MCF 10A (cell line): Measurements from ENCODE around the gene CHST11. TPM values are rescaled to one million over a fixed set of nuclear protein-coding genes. Genes with fewer than 3 reads are reported as not detected.
A peak's percentile ranks its signal among the peaks of the same experiment; 100 is the strongest.

Source experiments
- BruUV-seq: library from RNA; stranded (reverse); fragments of 400-500 nt; replicated peaks from 2 replicates; lab custom pipeline; 2021; lab: Mats Ljungman, UMichigan
- CTCF ChIA-PET: fragments of 300-600 bp; sonication (Branson Sonifier 250); formaldehyde crosslinking; extraction: SDS; loops from one replicate; lab custom pipeline; 2021; ENCODE audit warnings: antibody characterized with exemption, inconsistent platforms; lab: Yijun Ruan, JAX
- POLR2A ChIA-PET: fragments of 300-600, 350-650 bp; sonication (Branson Sonifier 250); formaldehyde crosslinking; extraction: SDS; loops from one replicate; lab custom pipeline; 2020; ENCODE audit warnings: antibody characterized with exemption, inconsistent platforms; lab: Yijun Ruan, JAX
- DNase-seq: peaks from one replicate; pipeline ENCODE4 v3.0.0-alpha.2; 2018; ENCODE audit not compliant: unreplicated experiment
- H3K27ac Mint-ChIP-seq: one replicate; pipeline ENCODE4 v1.8.0; 2022; ENCODE audit warnings: mild to moderate bottlenecking, low read depth, mixed read lengths; ENCODE audit not compliant: unreplicated experiment
- H3K27me3 Mint-ChIP-seq: one replicate; pipeline ENCODE4 v1.8.0; 2022; ENCODE audit warnings: mixed read lengths; ENCODE audit not compliant: insufficient read depth, unreplicated experiment
- H3K36me3 Mint-ChIP-seq: one replicate; pipeline ENCODE4 v1.8.0; 2022; ENCODE audit warnings: mild to moderate bottlenecking, moderate library complexity, mixed read lengths; ENCODE audit not compliant: insufficient read depth, unreplicated experiment
- H3K4me1 Mint-ChIP-seq: one replicate; pipeline ENCODE4 v1.8.0; 2022; ENCODE audit warnings: mixed read lengths; ENCODE audit not compliant: insufficient read depth, unreplicated experiment
- H3K4me3 Mint-ChIP-seq: one replicate; pipeline ENCODE4 v1.8.0; 2022; ENCODE audit warnings: mild to moderate bottlenecking, moderate library complexity, mixed read lengths; ENCODE audit not compliant: unreplicated experiment
- H3K9me3 Mint-ChIP-seq: one replicate; pipeline ENCODE4 v1.8.0; 2022; ENCODE audit warnings: mixed read lengths; ENCODE audit not compliant: unreplicated experiment
- intact Hi-C: fragments of 100-400 bp; cut with micrococcal nuclease; formaldehyde crosslinking; loops from 2 replicates; pipeline ENCODE4 v1.14.1; 2022
- total RNA-seq: library from RNA; stranded (reverse); gene quantifications from 2 replicates; pipeline ENCODE4 v1.2.3, GENCODE V29; 2022
- TF ChIP-seq, protein P1 (sequence below): fragments of 200-600 bp; IDR thresholded peaks from one replicate; pipeline ENCODE4 v1.8.0; 2022; ENCODE audit warnings: antibody characterized with exemption, mild to moderate bottlenecking; ENCODE audit not compliant: unreplicated experiment

CHST11 gene
- total RNA-seq, 1 experiment from 2014 or later: 5.3 TPM

DNA sequence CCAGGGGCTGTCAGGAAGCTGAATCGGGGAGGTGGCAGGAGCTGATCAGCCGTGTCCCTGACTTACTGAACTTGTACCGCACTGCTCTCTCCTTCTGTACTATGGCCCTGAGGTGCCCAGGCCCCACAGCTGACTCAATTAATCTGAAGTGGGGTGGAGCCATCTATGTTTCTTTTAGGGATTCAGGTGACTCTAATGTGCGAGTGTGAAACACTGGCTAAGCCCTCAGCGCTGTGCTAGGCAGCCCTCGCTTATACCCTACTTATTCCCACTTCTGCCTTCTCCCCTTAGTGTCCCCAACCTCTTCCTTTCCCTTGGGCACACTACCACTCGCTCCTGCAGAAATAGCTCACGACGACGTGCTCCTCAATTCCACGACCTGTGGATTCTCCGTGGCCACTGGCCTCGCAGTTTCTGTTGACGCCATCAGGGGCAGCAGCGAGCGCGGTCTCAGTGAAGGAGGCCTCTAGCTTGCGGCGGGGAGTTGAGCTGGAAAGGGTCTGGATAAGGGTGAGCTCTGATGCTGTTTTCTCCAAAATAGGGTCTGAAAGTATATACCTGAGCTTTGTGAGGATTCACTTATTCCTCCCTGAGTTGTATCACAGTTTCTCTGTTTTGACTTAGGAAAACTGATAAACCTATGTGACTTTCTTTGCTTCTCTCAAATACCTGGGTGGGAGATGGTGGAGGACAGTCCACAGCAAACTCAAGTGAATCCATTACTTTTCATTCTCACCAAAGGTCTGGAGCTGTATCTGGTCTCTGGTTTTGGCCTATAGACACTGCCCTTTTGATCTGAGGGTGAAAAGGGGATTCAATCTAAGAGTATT is 333.8 kb downstream of the CHST11 start:
- BruUV-seq: no TSS peak
- H3K4me3 Mint-ChIP-seq: no peak overlapping the region
- TF ChIP-seq, protein P1, sequence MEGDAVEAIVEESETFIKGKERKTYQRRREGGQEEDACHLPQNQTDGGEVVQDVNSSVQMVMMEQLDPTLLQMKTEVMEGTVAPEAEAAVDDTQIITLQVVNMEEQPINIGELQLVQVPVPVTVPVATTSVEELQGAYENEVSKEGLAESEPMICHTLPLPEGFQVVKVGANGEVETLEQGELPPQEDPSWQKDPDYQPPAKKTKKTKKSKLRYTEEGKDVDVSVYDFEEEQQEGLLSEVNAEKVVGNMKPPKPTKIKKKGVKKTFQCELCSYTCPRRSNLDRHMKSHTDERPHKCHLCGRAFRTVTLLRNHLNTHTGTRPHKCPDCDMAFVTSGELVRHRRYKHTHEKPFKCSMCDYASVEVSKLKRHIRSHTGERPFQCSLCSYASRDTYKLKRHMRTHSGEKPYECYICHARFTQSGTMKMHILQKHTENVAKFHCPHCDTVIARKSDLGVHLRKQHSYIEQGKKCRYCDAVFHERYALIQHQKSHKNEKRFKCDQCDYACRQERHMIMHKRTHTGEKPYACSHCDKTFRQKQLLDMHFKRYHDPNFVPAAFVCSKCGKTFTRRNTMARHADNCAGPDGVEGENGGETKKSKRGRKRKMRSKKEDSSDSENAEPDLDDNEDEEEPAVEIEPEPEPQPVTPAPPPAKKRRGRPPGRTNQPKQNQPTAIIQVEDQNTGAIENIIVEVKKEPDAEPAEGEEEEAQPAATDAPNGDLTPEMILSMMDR: peak; percentile 33
- intact Hi-C loops: loop anchor here (5.0 kb wide), 1 partner anchor 333 kb away; the partner anchor contains the start of gene CHST11
- no peak overlapping the region for H3K27ac Mint-ChIP-seq
- H3K9me3 Mint-ChIP-seq: no peaks in the 10 kb centered on the region
- peak; percentile 19 for DNase-seq
- H3K36me3 Mint-ChIP-seq: no peaks in the 10 kb centered on the region
- H3K27me3 Mint-ChIP-seq: no peaks in the 10 kb centered on the region
- POLR2A ChIA-PET: interaction anchor here (0.7 to 0.9 kb wide), 2 partner anchors 151 to 331 kb away, joined by 3 read pairs; no protein-coding TSS in a partner anchor
- H3K4me1 Mint-ChIP-seq: peaks cover 15% of the 10 kb centered on the region
- CTCF ChIA-PET: interaction anchor here (0.6 to 1.4 kb wide), 4 partner anchors 21 to 480 kb away, joined by 3 to 5 read pairs (median 4); no protein-coding TSS in a partner anchor

DNA sequence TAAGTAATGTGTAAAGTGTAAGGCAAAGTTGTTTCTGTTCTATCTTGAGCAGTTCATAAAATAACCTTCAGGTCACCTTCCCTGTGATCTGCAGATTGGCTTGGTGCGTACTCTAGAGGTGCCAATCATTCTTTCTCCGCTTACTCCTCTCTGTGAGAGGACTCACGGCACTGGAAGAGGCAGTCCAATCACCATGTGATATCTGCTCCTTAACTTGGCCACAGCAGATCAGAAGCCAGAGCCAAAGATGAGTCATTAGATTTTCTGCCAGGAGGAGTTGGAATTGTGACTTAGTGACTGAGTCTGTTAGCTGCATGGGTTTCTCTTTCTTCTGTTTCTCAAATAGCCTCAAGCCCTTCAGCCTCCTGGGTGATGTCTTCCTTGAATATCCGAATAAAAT is 335.8 kb downstream of the CHST11 start:
- intact Hi-C loops: loop anchor here (5.0 kb wide), 1 partner anchor 335 kb away; the partner anchor contains the start of gene CHST11
- TF ChIP-seq, protein P1: no peak
- Mint-ChIP-seq H3K9me3 (no peaks in the 10 kb centered on the region), H3K27ac (peak overlapping the region; percentile 71), H3K27me3 (no peaks in the 10 kb centered on the region), H3K4me1 (peaks cover 15% of the 10 kb centered on the region), H3K36me3 (no peaks in the 10 kb centered on the region), H3K4me3 (peak overlapping the region; percentile 17)
- no TSS peak for BruUV-seq
- CTCF ChIA-PET: interaction anchor here (0.7 kb wide), 1 partner anchor 11 kb away, joined by 3 read pairs; no protein-coding TSS in a partner anchor
- POLR2A ChIA-PET: interaction anchor here (0.8 to 2.1 kb wide), 3 partner anchors 10 to 166 kb away, joined by 3 to 8 read pairs (median 3); partner anchors contain the start of gene SLC41A2
- DNase-seq: peak; percentile 92

DNA sequence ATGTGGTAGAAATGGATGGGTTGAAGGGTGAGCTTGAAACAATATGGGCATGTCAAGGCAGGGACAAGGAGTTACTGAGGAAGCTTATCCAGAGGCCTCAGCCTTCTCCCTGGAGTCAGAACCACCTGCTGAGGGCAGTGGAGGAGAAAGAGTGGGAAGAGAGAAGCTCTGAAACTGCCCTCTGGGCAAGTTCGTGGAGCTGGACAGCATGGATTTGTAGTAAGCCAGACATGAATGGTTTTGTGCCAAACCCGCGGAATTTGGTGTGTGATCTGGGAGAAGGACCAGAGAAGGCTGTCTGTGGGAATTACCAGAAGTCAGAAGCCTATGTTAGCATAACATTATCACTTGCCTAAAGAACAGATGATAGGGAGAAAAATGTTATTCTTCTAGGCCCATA is 336.5 kb downstream of the CHST11 start:
- Mint-ChIP-seq H3K4me3 (peak overlapping the region; percentile 17), H3K9me3 (no peaks in the 10 kb centered on the region), H3K4me1 (peaks cover 15% of the 10 kb centered on the region), H3K27ac (peak overlapping the region; percentile 71), H3K36me3 (no peaks in the 10 kb centered on the region), H3K27me3 (no peaks in the 10 kb centered on the region)
- POLR2A ChIA-PET: interaction anchor here (0.7 to 2.1 kb wide), 4 partner anchors 10 to 165 kb away, joined by 3 to 8 read pairs (median 4); partner anchors contain the start of gene SLC41A2
- peak; percentile 83 for DNase-seq
- TF ChIP-seq, protein P1: no peak
- CTCF ChIA-PET: no interaction called here
- intact Hi-C loops: loop anchor here (5.0 kb wide), 1 partner anchor 336 kb away; the partner anchor contains the start of gene CHST11
- no TSS peak for BruUV-seq

DNA sequence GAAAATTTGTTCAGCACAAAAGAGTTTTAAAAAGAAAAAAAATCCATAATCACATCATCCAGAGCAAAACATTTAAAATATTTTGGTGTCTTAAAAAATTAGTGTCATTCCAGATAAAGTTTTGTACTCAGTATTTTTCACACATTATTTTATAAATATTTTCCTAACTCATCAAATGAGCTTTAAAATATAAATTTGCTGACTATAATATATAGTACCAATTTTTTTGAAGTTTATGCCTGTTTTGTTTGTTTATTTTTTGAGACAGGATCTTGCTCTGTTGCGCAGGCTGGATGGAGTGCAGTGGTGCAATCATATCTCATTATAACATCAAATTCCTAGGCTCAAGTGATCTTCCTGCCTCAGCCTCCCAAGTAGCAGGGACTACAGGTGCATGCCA is 337.2 kb downstream of the CHST11 start:
- peaks cover 15% of the 10 kb centered on the region for H3K4me1 Mint-ChIP-seq
- ChIA-PET CTCF (no interaction called here), POLR2A (interaction anchor here (0.7 to 2.1 kb wide), 4 partner anchors 9 to 165 kb away, joined by 3 to 8 read pairs (median 4); partner anchors contain the start of gene SLC41A2)
- intact Hi-C loops: loop anchor here (5.0 kb wide), 1 partner anchor 337 kb away; the partner anchor contains the start of gene CHST11
- TF ChIP-seq, protein P1: no peak
- H3K27ac Mint-ChIP-seq: no peak overlapping the region
- no TSS peak for BruUV-seq
- no peaks in the 10 kb centered on the region for H3K27me3 Mint-ChIP-seq
- no peaks in the 10 kb centered on the region for H3K36me3 Mint-ChIP-seq
- no peak overlapping the region for H3K4me3 Mint-ChIP-seq
- DNase-seq: no peak
- H3K9me3 Mint-ChIP-seq: no peaks in the 10 kb centered on the region
